HuH-7.5 (cell line): Measurements from ENCODE around the gene GRIK5.

Source experiments
- DNase-seq: peaks from one replicate; pipeline ENCODE4 v3.0.0; 2011; ENCODE audit warnings: low spot score

The GRIK5 gene

GRCh38 chr19:41956621-41957020 is 113.4 kb downstream of the GRIK5 start:
- no peak for DNase-seq

- DNase-seq: no peak
These were observed 114.5 kb downstream of the GRIK5 start for GRCh38 chr19:41955521-41955920.

GRCh38 chr19:41951686-41952172 is 118.3 kb downstream of the GRIK5 start:
- peak; percentile 95 for DNase-seq
